ENCODE measurements around the gene NACC1. TPM values are rescaled to one million over a fixed set of nuclear protein-coding genes. Genes with fewer than 3 reads are reported as not detected.

NACC1 gene
- total and polyA plus RNA-seq, 2 donors (not counting 3 experiments of a cell fraction or from before 2014, with no cell fraction given), result 97.6 to 120 TPM

DNA sequence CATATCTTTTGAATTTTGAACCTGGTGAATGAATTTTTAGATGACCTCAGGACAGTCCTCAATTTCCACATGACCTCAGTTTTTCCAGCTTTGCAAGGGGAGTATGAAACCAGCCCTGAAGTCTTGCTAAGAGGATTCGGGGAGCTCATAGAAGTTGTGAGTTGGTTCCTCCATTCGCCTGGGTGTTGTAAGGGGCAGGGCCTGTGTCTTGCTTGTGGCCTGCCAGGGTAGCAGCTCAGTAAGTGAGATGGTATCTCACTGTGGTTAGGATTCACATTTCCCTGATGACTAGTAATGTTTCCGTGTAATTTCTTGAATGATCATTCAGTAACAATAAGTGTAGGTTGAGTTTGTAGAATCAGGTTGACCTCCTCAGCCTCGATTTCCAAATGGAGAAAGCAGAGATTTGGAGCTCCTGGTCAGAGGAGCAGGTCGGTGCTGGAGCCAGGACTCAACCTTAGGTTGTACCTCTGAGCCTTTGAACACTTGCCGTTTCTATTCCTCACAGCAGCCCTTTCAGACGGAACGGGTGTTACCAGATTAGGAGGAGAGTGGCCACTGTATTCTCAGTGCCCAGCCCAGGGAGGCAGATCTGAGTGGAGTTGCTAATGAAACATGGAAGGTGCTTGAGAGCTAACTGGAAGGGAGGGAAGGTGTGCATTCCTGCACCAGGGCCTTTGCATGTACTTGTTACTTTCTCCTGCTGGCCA is 14.6 kb downstream of the NACC1 start:
- DNase-seq (ENCODE audit: low read depth, low spot score) (no peak), FAIRE-seq (no peak)
- no peak overlapping the region for H2AFZ ChIP-seq (ENCODE audit: low read depth, low read length)
- H3K9me3 ChIP-seq (replicated peaks; ENCODE audit: control insufficient read depth, insufficient read depth, low read length), result no peaks in the 10 kb centered on the region
- H3K4me3 ChIP-seq (replicated peaks in 1 of 3; ENCODE audit: insufficient read depth in 1 of 3, low read depth in 1 of 3, low read length in 3 of 3), result no peak overlapping the region
- no peak overlapping the region for H3K27ac ChIP-seq (ENCODE audit: insufficient read depth, low read depth, low read length)
- TF ChIP-seq MYC (IDR thresholded peaks at IDR 0.05; ENCODE audit: low read depth, low read length) (no peak), FOS (IDR thresholded peaks at IDR 0.05; ENCODE audit: borderline replicate concordance, insufficient read depth, low read length) (no peak), GATA2 (IDR thresholded peaks at IDR 0.05; ENCODE audit: insufficient read depth, insufficient read length, low read depth, low read length) (no peak), EZH2 (IDR thresholded peaks at IDR 0.05; ENCODE audit: borderline replicate concordance, low read depth, low read length, severe bottlenecking) (no peak), POLR2A (IDR thresholded peaks at IDR 0.05; ENCODE audit: low read depth, low read length) (no peak), JUN (IDR thresholded peaks at IDR 0.05; ENCODE audit: borderline replicate concordance, insufficient read depth, insufficient read length, low read depth) (no peak), POLR2AphosphoS5 (IDR thresholded peaks at IDR 0.05; ENCODE audit: insufficient read depth, low read depth, low read length) (no peak)
- TF ChIP-seq, protein P1, sequence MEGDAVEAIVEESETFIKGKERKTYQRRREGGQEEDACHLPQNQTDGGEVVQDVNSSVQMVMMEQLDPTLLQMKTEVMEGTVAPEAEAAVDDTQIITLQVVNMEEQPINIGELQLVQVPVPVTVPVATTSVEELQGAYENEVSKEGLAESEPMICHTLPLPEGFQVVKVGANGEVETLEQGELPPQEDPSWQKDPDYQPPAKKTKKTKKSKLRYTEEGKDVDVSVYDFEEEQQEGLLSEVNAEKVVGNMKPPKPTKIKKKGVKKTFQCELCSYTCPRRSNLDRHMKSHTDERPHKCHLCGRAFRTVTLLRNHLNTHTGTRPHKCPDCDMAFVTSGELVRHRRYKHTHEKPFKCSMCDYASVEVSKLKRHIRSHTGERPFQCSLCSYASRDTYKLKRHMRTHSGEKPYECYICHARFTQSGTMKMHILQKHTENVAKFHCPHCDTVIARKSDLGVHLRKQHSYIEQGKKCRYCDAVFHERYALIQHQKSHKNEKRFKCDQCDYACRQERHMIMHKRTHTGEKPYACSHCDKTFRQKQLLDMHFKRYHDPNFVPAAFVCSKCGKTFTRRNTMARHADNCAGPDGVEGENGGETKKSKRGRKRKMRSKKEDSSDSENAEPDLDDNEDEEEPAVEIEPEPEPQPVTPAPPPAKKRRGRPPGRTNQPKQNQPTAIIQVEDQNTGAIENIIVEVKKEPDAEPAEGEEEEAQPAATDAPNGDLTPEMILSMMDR (IDR thresholded peaks at IDR 0.05; ENCODE audit: extremely low read depth in 1 of 2, insufficient read depth in 1 of 2, low read depth in 1 of 2, low read length in 2 of 2), result no peak
- TF ChIP-seq, protein P2, sequence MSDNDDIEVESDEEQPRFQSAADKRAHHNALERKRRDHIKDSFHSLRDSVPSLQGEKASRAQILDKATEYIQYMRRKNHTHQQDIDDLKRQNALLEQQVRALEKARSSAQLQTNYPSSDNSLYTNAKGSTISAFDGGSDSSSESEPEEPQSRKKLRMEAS (IDR thresholded peaks at IDR 0.05; ENCODE audit: insufficient read depth, insufficient read length), result no peak
- peaks cover 65% of the 10 kb centered on the region for H3K79me2 ChIP-seq (ENCODE audit: control insufficient read depth, insufficient read depth, low read length)
- no peaks in the 10 kb centered on the region for H3K27me3 ChIP-seq (ENCODE audit: control insufficient read depth in 2 of 2, insufficient read depth in 2 of 2, low read length in 2 of 2)
- dilution Hi-C loops (cut with MboI; ENCODE audit: extremely low pct_ligation_motif_present, low sequenced_read_pairs) (no loop called here), intact Hi-C loops (cut with micrococcal nuclease) (no loop called here)
- ChIA-PET CTCF (interaction anchor here (0.5 to 2.3 kb wide), 6 partner anchors 13 to 606 kb away, joined by 3 to 7 read pairs (median 4); no protein-coding TSS in a partner anchor), POLR2A (interaction anchor here (1.1 kb wide), 1 partner anchor 32 kb away, joined by 3 read pairs; no protein-coding TSS in a partner anchor)
- H3K36me3 ChIP-seq (ENCODE audit: control insufficient read depth in 2 of 2, extremely low read depth in 1 of 2, insufficient read depth in 2 of 2, low read length in 2 of 2), result peaks cover 6 to 28% of the 10 kb centered on the region in 2 experiments
- no peak overlapping the region for H3K4me2 ChIP-seq (ENCODE audit: insufficient read depth, low read length)
- no peaks in the 10 kb centered on the region for H3K9me1 ChIP-seq (replicated peaks; ENCODE audit: control insufficient read depth, extremely low read depth, insufficient read depth, low read length)
- no peak overlapping the region for H3K9ac ChIP-seq (replicated peaks; ENCODE audit: extremely low read depth, insufficient read depth, low read length)
- no peaks in the 10 kb centered on the region for H3K4me1 ChIP-seq (ENCODE audit: control insufficient read depth, extremely low read depth, insufficient read depth, low read length)
- H4K20me1 ChIP-seq (replicated peaks; ENCODE audit: control insufficient read depth, extremely low read depth, insufficient read depth, low read length), result peaks cover 2% of the 10 kb centered on the region
- BruUV-seq (replicated peaks), result no TSS peak
